ENCODE measurements around the gene ECE2.

Gene ECE2

DNA sequence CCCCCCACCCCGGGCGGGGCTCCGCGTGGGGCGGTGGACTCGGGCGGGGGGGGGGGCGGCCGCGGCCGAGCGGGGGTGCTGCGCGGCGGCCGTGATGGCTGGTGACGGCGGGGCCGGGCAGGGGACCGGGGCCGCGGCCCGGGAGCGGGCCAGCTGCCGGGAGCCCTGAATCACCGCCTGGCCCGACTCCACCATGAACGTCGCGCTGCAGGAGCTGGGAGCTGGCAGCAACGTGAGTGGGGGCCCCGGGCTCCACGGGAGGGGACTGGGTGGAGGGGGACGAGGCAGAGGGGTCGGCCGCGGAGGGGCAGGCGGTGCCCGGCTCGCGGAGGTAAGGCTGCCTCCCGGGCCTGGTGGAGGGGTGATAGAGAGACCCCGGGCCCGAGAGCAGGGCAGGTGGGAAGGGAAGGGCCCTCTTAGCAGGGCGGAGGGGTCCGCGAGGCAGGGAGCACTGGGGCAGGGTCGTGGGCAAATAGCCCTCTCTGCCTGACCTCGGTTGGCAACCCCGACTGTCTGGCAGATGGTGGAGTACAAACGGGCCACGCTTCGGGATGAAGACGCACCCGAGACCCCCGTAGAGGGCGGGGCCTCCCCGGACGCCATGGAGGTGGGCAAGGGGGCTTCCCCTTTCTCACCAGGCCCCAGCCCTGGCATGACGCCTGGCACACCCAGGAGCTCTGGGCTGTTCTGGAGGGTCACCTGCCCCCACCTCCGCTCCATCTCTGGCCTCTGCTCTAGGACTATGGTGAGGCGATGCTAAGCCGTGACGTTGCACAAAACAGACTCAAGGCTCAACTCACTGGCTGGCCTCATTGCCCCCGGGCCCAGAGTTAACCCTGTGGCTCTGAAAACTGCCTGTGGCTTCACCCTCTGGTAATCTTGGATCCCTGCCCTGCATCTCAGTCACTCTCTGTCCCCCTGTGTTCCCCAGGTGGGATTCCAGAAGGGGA lies at the start of gene ECE2:
TSS of gene ECE2 (plus strand) at position 62 of the 950 bp plus-strand sequence. CDS start at position 194, 132 bp downstream.
- DNase-seq (ENCODE audit: low read depth in 3 of 3): no peak

DNA sequence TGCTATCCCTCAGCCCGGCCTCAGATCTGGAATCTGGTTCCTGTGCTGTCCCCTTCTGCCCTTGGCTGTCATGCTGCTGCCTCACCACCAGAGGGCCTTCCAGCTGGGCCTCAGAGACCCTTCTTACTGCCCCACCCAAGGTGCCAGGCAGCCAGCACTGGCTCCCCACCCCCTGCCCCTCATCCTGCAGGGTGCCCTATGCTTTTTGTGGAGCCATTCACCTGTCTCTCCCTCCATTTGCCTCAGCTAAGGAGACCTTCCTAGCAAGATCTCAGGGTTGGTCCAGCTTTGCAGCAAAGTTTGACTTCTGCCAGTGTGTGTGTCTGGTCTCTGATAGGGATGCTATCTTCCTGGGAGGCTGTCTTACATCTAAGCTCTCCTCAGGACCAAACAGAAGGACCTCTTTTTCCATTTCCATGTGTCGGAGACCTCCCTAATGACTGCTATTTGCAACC lies 48.3 kb upstream of the ECE2 start:
- DNase-seq (ENCODE audit: low read depth in 3 of 3): peak in 2 of 3 donors; percentile 24 to 37

DNA sequence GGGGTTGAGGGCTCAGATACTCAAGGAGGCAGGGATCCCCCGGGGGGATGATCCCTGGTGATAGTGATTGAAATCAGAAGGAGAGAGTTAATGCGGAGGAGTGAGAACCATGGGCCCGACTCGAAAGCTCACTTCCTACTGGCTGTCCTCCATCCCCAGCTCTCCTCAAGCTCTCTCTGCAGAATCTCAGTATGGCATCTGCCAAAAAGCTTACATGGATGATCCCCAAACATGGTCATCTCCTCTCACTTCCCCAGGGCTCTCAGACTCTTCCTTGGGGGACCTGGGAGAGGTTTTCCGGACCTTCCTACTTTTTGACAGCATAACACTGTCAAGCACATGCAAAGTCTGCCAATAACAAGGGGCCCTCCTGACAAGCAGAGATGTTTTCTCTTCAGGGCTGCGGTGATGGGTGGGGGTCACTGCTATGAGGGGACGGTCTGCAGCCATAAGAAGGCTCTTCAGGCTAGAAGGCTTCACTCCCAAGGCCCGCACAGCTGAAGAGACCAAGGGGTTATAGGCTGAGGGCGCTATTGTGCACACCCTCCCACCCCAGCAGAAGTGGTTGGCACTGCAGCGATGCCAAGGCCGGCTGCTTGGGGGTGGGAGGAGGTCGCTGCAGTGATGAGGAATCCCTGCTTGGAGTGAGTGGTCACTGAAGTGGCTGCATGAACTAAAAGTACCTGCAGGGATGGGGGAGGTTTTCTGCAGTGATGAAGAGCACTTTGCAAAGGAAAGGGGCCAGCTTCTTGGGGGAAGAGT lies 47.3 kb upstream of the ECE2 start:
- no peak for DNase-seq (ENCODE audit: low read depth in 3 of 3)

DNA sequence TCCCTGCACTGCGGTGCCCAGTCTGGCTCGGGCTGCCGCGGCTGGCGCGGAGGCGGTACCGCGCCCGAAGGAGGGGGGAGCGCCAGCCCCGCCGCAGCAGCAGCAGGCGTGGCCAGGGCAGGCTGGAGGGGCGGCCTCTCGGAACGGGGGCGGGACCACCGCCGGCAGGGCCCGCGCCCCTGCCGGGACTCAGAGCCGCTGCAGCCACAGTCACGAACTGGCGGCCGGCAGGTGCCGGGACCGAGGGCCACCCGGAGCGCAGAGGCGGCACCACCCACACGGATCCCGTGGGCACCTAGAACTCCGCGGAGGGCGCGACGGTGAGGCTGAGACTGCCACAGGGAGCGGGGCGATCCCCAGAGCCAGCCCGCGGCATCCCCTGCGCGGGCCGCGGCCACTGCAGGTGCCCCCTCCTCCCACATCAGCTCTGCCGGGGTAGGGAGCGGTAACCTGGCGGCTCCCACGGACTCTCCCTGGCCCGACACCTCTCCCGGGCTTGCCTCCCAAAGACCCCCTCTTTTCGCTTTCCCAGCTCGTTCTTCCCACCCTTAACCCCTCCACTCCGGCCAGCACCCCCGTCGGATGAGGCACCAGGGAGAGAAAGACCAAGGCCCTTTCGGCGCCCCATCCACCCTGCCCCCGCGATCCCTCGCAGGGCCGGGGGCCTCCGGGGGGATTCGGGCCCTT lies 46.3 kb upstream of the ECE2 start, which contains the start of gene VWA5B2:
TSS of gene VWA5B2 (plus strand) at position 192 of the 687 bp plus-strand sequence. CDS start 944 bp downstream, outside the sequence.
- DNase-seq (ENCODE audit: low read depth in 3 of 3): peak in 2 of 3 donors; percentile 22 to 70

GRCh38 chr3:184230081-184230602 lies 45.7 kb upstream of the ECE2 start:
- no peak for DNase-seq (ENCODE audit: low read depth in 3 of 3)

- DNase-seq (ENCODE audit: low read depth in 3 of 3): no peak
Observed at GRCh38 chr3:184230603-184231528, 45.0 kb upstream of the ECE2 start.

- DNase-seq (ENCODE audit: low read depth in 3 of 3): no peak
Observed at GRCh38 chr3:184231671-184232070, 44.2 kb upstream of the ECE2 start.

DNA sequence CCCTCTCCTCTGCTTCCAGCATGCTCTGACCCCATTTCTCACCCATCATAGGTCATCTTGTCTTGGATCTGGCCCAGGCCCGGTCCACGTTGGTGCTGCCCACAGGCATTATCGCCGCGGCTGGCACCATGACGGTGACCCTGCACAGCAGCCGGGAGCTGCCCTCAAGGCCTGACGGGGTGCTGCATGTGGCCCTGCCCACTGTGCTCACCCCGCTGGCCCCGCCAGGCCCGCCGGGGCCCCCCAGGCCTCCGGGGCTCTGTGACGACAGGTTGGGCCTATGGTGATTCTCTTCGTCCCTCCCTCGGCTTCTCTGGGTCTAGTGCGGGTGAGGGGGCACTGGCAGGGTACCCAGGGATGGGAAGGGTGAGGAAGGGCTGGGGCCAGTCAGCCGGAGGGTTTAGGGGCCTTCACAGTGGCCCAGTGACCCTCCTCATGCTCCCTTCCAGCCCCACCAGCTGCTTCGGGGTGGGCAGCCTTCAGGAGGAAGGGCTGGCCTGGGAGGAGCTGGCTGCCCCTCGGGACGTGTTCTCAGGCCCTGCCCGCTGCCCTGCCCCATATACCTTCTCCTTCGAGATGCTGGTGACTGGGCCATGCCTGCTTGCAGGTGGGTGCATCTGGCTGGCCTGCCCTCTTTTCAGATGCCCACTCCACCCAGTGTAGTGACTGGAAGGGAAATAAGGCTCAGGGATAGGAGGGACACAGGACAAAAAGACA lies 42.5 kb upstream of the ECE2 start:
- DNase-seq (ENCODE audit: low read depth in 3 of 3): no peak

- DNase-seq (ENCODE audit: low read depth in 3 of 3): no peak
Observed at GRCh38 chr3:184234224-184234623, 41.6 kb upstream of the ECE2 start.

DNA sequence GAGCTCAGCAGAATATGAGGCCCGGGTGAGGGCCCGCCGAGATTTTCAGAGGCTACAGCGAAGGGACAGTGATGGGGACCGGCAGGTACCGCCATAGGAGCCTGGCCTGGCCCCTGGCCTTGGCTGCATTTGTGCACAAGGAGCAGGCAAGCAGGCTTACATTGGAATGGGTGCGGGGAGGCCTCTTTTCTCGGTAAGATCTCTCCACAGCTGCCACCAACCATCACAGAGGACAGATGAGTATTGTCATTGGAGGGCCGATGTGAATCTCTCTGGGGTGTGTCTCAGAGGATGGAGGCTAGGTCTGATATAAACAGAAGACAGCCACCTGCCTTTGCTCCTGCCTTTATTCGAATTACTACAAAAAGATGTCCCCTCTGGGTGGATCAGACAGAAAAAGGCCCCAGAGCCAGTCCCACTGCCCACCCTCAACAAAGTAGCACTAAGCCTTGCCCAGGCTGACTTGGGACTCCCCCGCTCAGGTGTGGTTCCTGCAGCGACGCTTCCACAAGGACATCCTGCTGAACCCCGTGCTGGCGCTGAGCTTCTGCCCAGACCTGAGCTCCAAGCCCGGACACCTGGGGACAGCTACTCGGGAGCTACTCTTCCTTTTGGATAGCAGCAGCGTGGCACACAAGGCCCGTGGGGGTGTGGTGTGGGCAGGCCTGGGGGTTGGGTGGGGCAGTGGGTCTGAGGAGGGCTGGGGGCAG lies 41.0 kb upstream of the ECE2 start:
- no peak for DNase-seq (ENCODE audit: low read depth in 3 of 3)

DNA sequence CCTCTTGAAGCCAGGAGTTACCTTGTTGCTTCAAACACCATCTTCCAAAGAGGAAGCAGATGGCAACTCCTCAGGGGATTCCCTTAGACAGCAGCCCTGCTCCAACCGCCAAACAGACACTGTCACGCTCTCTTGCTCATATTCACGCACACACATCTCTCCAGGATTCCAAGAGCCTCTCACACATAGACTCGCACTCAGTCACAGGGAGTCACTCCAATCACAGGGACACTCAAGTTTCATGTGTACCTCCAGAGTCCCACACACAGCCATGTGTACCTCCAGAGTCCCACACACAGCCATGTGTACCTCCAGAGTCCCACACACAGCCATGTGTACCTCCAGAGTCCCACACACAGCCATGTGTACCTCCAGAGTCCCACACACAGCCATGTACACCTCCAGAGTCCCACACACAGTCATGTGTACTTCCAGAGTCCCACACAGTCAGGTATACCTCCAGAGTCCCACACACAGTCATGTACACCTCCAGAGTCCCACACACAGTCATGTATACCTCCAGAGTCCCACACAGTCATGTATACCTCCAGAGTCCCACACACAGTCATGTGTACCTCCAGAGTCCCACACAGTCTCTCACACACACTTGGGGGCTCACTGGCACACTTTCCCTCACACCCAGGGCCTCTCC lies 40.3 kb upstream of the ECE2 start:
- DNase-seq (ENCODE audit: low read depth in 3 of 3): no peak

GRCh38 chr3:184236033-184236410 lies 39.8 kb upstream of the ECE2 start:
- no peak for DNase-seq (ENCODE audit: low read depth in 3 of 3)

- DNase-seq (ENCODE audit: low read depth in 3 of 3): no peak
Observed at GRCh38 chr3:184236636-184237035, 39.2 kb upstream of the ECE2 start.

DNA sequence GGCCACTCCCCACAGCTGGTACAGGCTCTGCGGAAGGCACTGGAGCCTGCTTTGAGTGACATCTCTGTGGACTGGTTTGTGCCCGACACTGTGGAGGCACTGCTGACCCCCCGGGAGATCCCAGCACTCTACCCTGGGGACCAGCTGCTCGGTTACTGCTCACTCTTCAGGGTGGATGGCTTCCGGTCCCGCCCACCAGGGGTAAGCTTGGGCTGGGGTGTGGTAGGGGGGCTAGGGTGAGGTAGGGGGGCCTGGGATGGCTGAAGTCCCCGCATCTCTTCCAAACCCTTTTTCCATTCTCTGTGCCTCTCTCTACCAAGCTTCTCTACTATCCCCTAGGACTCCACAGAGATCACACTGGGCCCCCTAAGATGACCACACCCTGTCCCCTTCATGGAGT lies 38.6 kb upstream of the ECE2 start:
- no peak for DNase-seq (ENCODE audit: low read depth in 3 of 3)

GRCh38 chr3:184237807-184238206 lies 38.0 kb upstream of the ECE2 start:
- no peak for DNase-seq (ENCODE audit: low read depth in 3 of 3)

DNA sequence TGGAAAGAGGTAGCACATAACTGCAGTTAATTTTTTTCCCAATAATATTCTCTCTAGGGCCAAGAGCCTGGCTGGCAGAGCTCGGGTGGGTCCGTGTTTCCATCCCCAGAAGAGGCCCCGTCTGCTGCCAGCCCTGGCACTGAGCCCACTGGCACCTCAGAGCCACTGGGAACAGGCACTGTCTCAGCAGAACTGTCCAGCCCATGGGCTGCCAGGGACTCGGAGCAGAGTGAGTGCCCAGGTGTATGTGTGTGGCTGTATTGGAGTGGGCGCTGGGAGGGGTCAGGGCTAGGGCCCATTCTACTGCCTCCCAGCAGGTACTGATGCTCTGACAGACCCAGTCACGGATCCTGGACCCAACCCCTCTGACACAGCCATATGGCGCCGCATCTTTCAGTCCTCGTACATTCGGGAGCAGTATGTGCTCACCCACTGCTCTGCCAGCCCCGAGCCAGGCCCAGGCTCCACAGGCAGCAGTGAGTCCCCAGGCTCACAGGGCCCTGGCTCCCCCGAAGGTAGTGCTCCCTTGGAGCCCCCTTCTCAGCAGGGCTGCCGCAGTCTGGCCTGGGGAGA lies 37.5 kb upstream of the ECE2 start:
- no peak for DNase-seq (ENCODE audit: low read depth in 3 of 3)

- no peak for DNase-seq (ENCODE audit: low read depth in 3 of 3)
Observed at GRCh38 chr3:184239221-184239620, 36.6 kb upstream of the ECE2 start.

DNA sequence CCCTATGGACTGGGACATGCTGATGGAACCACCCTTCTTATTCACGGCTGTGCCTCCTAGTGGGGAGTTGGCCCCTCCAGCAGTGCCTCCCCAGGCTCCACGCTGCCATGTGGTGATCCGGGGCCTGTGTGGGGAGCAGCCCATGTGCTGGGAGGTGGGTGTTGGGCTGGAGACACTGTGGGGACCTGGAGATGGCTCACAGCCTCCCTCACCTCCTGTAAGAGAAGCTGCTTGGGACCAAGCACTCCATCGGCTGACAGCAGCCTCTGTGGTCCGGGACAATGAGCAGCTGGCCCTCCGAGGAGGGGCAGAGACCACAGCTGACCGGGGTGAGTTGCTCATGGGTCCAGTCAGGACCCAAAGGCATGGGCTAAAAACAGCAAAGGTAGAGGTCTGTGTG lies 36.1 kb upstream of the ECE2 start:
- DNase-seq (ENCODE audit: low read depth in 3 of 3): no peak

Data from stimulated activated CD4-positive, alpha-beta T cell treated with anti-CD3 and anti-CD28 coated beads, TNF-alpha, amount 100 ng/mL, for 48 hours (primary cell).